C4-2B (cell line): ENCODE results near the gene SLC16A10.

Experiments
- CTCF ChIP-seq: fragments of 450-650 bp; conservative IDR thresholded peaks from 2 replicates; pipeline ENCODE4 v1.5.1; 2017; ENCODE audit warnings: mild to moderate bottlenecking
- ZFX ChIP-seq: fragments of 450-650 bp; IDR thresholded peaks from 2 replicates; pipeline ENCODE4 v1.6.1; 2017

GRCh38 chr6:111190637-111191036 is 103.3 kb downstream of the SLC16A10 start:
- TF ChIP-seq CTCF = no peak
- TF ChIP-seq ZFX = no peak
